GM23248 (cell line): Measurements from ENCODE around the gene AGO3. TPM values are rescaled to one million over a fixed set of nuclear protein-coding genes. Genes with fewer than 3 reads are reported as not detected.

Source experiments
- DNase-seq: peaks from one replicate; pipeline ENCODE4 v3.0.0-alpha.2; 2015
- H2AFZ ChIP-seq: fragments of 200-600 bp; sonication (generic); 2 replicates; pipeline ENCODE4 v1.6.1; 2016; ENCODE audit warnings: antibody characterized with exemption
- H3F3A ChIP-seq: fragments of 200-600 bp; sonication (generic); 2 replicates; pipeline ENCODE4 v1.6.1; 2016; ENCODE audit warnings: mild to moderate bottlenecking, antibody characterized with exemption, mixed run types; ENCODE audit not compliant: insufficient read depth
- H3K27ac ChIP-seq: fragments of 200-600 bp; sonication (generic); 2 replicates; pipeline ENCODE4 v1.5.1; 2016; ENCODE audit warnings: mild to moderate bottlenecking
- H3K27me3 ChIP-seq: fragments of 200-600 bp; sonication (generic); replicated peaks from 2 replicates; pipeline ENCODE4 v1.6.1; 2016; ENCODE audit warnings: mild to moderate bottlenecking; ENCODE audit not compliant: insufficient read depth
- H3K36me3 ChIP-seq: fragments of 200-600 bp; sonication (generic); 2 replicates; pipeline ENCODE4 v1.6.1; 2016; ENCODE audit warnings: low read depth, mild to moderate bottlenecking
- H3K4me1 ChIP-seq: fragments of 200-600 bp; sonication (generic); 2 replicates; pipeline ENCODE4 v1.6.1; 2016; ENCODE audit warnings: mild to moderate bottlenecking; ENCODE audit not compliant: insufficient read depth
- H3K4me2 ChIP-seq: fragments of 200-600 bp; sonication (generic); one replicate; pipeline ENCODE4 v1.6.1; 2016; ENCODE audit warnings: mild to moderate bottlenecking; ENCODE audit not compliant: unreplicated experiment
- H3K4me3 ChIP-seq: fragments of 200-600 bp; sonication (generic); 2 replicates; pipeline ENCODE4 v1.5.1; 2016; ENCODE audit warnings: mild to moderate bottlenecking
- H3K79me2 ChIP-seq: fragments of 200-600 bp; sonication (generic); 2 replicates; pipeline ENCODE4 v1.6.1; 2016; ENCODE audit warnings: mild to moderate bottlenecking; ENCODE audit not compliant: insufficient read depth
- H3K9ac ChIP-seq: fragments of 200-600 bp; sonication (generic); 2 replicates; pipeline ENCODE4 v1.6.1; 2016; ENCODE audit warnings: mild to moderate bottlenecking
- H3K9me2 ChIP-seq: fragments of 200-600 bp; sonication (generic); 2 replicates; pipeline ENCODE4 v1.6.1; 2016; ENCODE audit warnings: mixed run types, mild to moderate bottlenecking, moderate library complexity; ENCODE audit not compliant: insufficient read depth
- H3K9me3 ChIP-seq: fragments of 200-600 bp; sonication (generic); one replicate; pipeline ENCODE4 v1.6.1; 2017; ENCODE audit warnings: low read depth
- H4K20me1 ChIP-seq: fragments of 200-600 bp; sonication (generic); 2 replicates; pipeline ENCODE4 v1.6.0; 2016; ENCODE audit not compliant: insufficient read depth
- EZH2 ChIP-seq: fragments of 200-600 bp; sonication (generic); IDR thresholded peaks from 2 replicates; pipeline ENCODE4 v1.6.1; 2018; ENCODE audit warnings: antibody characterized with exemption, mild to moderate bottlenecking; ENCODE audit not compliant: insufficient read depth, poor library complexity, severe bottlenecking
- EZH2phosphoT487 ChIP-seq: fragments of 200-600 bp; sonication (generic); IDR thresholded peaks from 2 replicates; pipeline ENCODE4 v1.6.1; 2018; ENCODE audit warnings: antibody characterized with exemption, moderate library complexity, mild to moderate bottlenecking, low read depth; ENCODE audit not compliant: insufficient read depth
- WGBS, 2 experiments: methylation state at CpG; one replicate each; pipeline ENCODE4 v1.1.6; 2015 to 2017; ENCODE audit warnings: low lambda C conversion rate in 2 of 2, low coverage in 1 of 2; ENCODE audit errors: missing lambda C conversion rate in 2 of 2; 5-methylcytosine and 5-hydroxymethylcytosine counted together
- in situ Hi-C: fragments of 300-500 bp; cut with MboI; formaldehyde crosslinking; loops from 2 replicates; pipeline ENCODE4 v1.15.0; 2020
- polyA plus RNA-seq: library from polyadenylated mRNA; unstranded; fragments of >200 nt; fragmentation: Nextera tagmentation; extraction: Ambion mirVana; gene quantifications from 2 replicates; pipeline ENCODE4 v1.2.1, GENCODE V29; 2016
- total RNA-seq: library from RNA; depleted of rRNA; stranded (reverse); fragments of >200 nt; shearing (Covaris generic); gene quantifications from 2 replicates; pipeline ENCODE4 v1.2.3, GENCODE V29; 2014

The AGO3 gene
- total and polyA plus RNA-seq, 2 experiments from 2014 or later, result 7.9 to 14.2 TPM

- no peaks in the 10 kb centered on the region for H3F3A ChIP-seq
- TF ChIP-seq EZH2 (no peak), EZH2phosphoT487 (no peak)
- H3K79me2 ChIP-seq, result peaks cover 38% of the 10 kb centered on the region
- in situ Hi-C loops, result no loop called here
- no peaks in the 10 kb centered on the region for H3K27me3 ChIP-seq
- DNase-seq, result no peak
- H3K9ac ChIP-seq, result peak overlapping the region; percentile 88
- peak overlapping the region; percentile 99 for H2AFZ ChIP-seq
- H4K20me1 ChIP-seq, result no peaks in the 10 kb centered on the region
- peak overlapping the region; percentile 81 for H3K4me2 ChIP-seq
- H3K9me2 ChIP-seq, result no peaks in the 10 kb centered on the region
- H3K36me3 ChIP-seq, result peaks cover 7% of the 10 kb centered on the region
- H3K4me1 ChIP-seq, result peaks cover 5% of the 10 kb centered on the region; the same call in 1 of the 2 replicates
- H3K4me3 ChIP-seq, result peak overlapping the region; percentile 78
- 24 to 26% methylated on average over 7 to 8 of the region's 8 CpGs for WGBS, 2 experiments
- no peak overlapping the region for H3K27ac ChIP-seq
- no peaks in the 10 kb centered on the region for H3K9me3 ChIP-seq
These were observed 157.3 kb downstream of the AGO3 start for GRCh38 chr1:36088265-36088576.

DNA sequence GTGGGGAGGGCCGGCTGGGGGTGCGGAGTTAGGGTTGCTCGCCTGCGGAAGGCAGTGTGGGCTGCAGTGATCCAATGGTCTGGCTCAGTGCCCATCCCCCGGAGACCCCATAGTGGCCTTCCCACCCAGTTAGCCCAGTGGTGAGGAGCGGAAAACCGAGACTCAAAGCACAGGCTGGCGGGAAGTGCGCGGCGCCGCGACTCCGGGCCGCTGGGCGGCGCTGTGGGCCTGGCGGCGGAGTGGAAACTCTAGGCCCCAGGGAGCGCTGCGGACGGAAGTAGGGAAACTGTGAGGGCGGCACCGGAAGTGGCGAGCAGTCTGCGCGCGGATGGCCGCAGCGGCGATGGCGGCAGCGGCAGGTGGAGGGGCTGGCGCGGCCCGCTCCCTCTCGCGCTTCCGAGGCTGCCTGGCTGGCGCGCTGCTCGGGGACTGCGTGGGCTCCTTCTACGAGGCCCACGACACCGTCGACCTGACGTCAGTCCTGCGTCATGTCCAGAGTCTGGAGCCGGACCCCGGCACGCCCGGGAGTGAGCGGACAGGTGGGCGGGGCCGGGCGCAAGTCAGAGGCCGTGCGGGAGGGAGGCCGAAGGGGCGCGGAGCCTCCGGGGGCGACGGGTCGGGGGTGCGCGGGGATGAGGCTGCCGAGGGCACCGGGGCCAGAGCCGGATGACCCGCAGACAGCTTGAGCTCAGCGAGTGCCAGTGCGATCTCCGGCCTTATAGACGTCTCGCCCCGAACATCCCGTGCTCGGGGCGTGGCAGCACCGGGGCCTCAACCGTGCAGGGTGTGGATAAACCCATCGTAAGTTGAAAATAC is 157.9 kb downstream of the AGO3 start, which contains the start of gene ADPRS:
Gene ADPRS (plus strand): TSS at position 316 of the 816 bp plus-strand sequence. CDS start 13 bp downstream, at position 329.
- Histone ChIP-seq H3K4me1 (peaks cover 5% of the 10 kb centered on the region; the same call in 1 of the 2 replicates), H3K9me3 (no peaks in the 10 kb centered on the region), H3K9me2 (no peaks in the 10 kb centered on the region), H3K79me2 (peaks cover 38% of the 10 kb centered on the region), H3K9ac (peak within 1 kb of the TSS; percentile 88), H3K4me2 (peak within 1 kb of the TSS; percentile 83), H3K4me3 (peak within 1 kb of the TSS; percentile 78), H3K36me3 (peaks cover 13% of the 10 kb centered on the region), H2AFZ (peak within 1 kb of the TSS; percentile 99), H3K27me3 (no peaks in the 10 kb centered on the region), H3K27ac (peak within 1 kb of the TSS; percentile 76), H3F3A (0 out of 2 replicates have a peak, but pooled peaks cover 2% of the 10 kb centered on the region), H4K20me1 (no peaks in the 10 kb centered on the region)
- WGBS, 2 experiments, result 1% methylated on average over 63 to 65 of the region's 84 CpGs
- TF ChIP-seq EZH2, result no peak
- no peak for TF ChIP-seq EZH2phosphoT487
- in situ Hi-C loops, result no loop called here
- peak; percentile 96 for DNase-seq

GRCh38 chr1:36089393-36090121 is 158.7 kb downstream of the AGO3 start:
- Histone ChIP-seq H3K4me2 (peak overlapping the region; percentile 83), H3K36me3 (peaks cover 20% of the 10 kb centered on the region), H4K20me1 (peaks cover 4% of the 10 kb centered on the region; the same call in 1 of the 2 replicates), H3K9ac (peak overlapping the region; percentile 88), H3K79me2 (peaks cover 38% of the 10 kb centered on the region), H3K27me3 (no peaks in the 10 kb centered on the region), H3K9me3 (no peaks in the 10 kb centered on the region), H3K4me1 (peaks cover 5% of the 10 kb centered on the region; the same call in 1 of the 2 replicates), H3K27ac (peak overlapping the region; percentile 76), H3K4me3 (peak overlapping the region; percentile 78), H2AFZ (peak overlapping the region; percentile 99), H3F3A (peaks cover 10% of the 10 kb centered on the region), H3K9me2 (no peaks in the 10 kb centered on the region)
- in situ Hi-C loops, result no loop called here
- DNase-seq, result peak; percentile 79
- TF ChIP-seq EZH2 (no peak), EZH2phosphoT487 (no peak)
- WGBS, 2 experiments, result 4% methylated on average over 31 to 32 of the region's 32 CpGs

GRCh38 chr1:36091141-36091540 is 160.2 kb downstream of the AGO3 start:
- no peak overlapping the region for H3K27ac ChIP-seq
- 91 to 95% methylated on average over 4 of the region's 4 CpGs for WGBS, 2 experiments
- H3K27me3 ChIP-seq, result no peaks in the 10 kb centered on the region
- H3K4me3 ChIP-seq, result no peak overlapping the region
- no peak overlapping the region for H2AFZ ChIP-seq
- H4K20me1 ChIP-seq, result peaks cover 5% of the 10 kb centered on the region; the same call in 1 of the 2 replicates
- H3K4me1 ChIP-seq, result peaks cover 5% of the 10 kb centered on the region; the same call in 1 of the 2 replicates
- no peaks in the 10 kb centered on the region for H3K9me3 ChIP-seq
- peaks cover 38% of the 10 kb centered on the region for H3K79me2 ChIP-seq
- TF ChIP-seq EZH2phosphoT487 (no peak), EZH2 (no peak)
- H3K9me2 ChIP-seq, result no peaks in the 10 kb centered on the region
- in situ Hi-C loops, result no loop called here
- DNase-seq, result no peak
- peaks cover 20% of the 10 kb centered on the region for H3K36me3 ChIP-seq
- H3F3A ChIP-seq, result peaks cover 19% of the 10 kb centered on the region
- H3K9ac ChIP-seq, result no peak overlapping the region; the same call in 1 of the 2 replicates
- H3K4me2 ChIP-seq, result no peak overlapping the region
